Immature natural killer cell (primary cell): ENCODE results near the gene DGKD. TPM values are rescaled to one million over a fixed set of nuclear protein-coding genes. Genes with fewer than 3 reads are reported as not detected.

Source experiments
- DNase-seq, 3 donors: peaks; one replicate each; pipeline ENCODE4 v3.0.0; 2022; ENCODE audit warnings: mixed read lengths in 1 of 3
- H3K27ac Mint-ChIP-seq, 6 donors: one replicate each; pipeline ENCODE4 v1.8.0; 2020; ENCODE audit warnings: mixed read lengths in 6 of 6, mild to moderate bottlenecking in 5 of 6, inconsistent platforms in 4 of 6, moderate library complexity in 3 of 6
- H3K27me3 Mint-ChIP-seq, 3 donors: one replicate each; pipeline ENCODE4 v1.8.0; 2020 to 2021; ENCODE audit warnings: low read depth in 3 of 3, mild to moderate bottlenecking in 3 of 3, mixed read lengths in 3 of 3, moderate library complexity in 3 of 3, inconsistent platforms in 1 of 3
- H3K36me3 Mint-ChIP-seq, 3 donors: one replicate each; pipeline ENCODE4 v1.8.0; 2020; ENCODE audit warnings: mixed read lengths in 3 of 3, inconsistent platforms in 2 of 3, mild to moderate bottlenecking in 2 of 3
- H3K4me1 Mint-ChIP-seq, 2 donors: one replicate each; pipeline ENCODE4 v1.8.0; 2020; ENCODE audit warnings: inconsistent platforms in 2 of 2, mild to moderate bottlenecking in 2 of 2, mixed read lengths in 2 of 2, moderate library complexity in 1 of 2
- H3K4me3 Mint-ChIP-seq, 5 donors: one replicate each; pipeline ENCODE4 v1.8.0; 2020; ENCODE audit warnings: mild to moderate bottlenecking in 5 of 5, mixed read lengths in 5 of 5, inconsistent platforms in 3 of 5, moderate library complexity in 3 of 5
- H3K9me3 Mint-ChIP-seq, 6 donors: one replicate each; pipeline ENCODE4 v1.8.0; 2020; ENCODE audit warnings: mild to moderate bottlenecking in 6 of 6, mixed read lengths in 6 of 6, inconsistent platforms in 4 of 6, moderate library complexity in 3 of 6
- polyA plus RNA-seq, 3 donors: library from polyadenylated mRNA; unstranded; fragments of 300-500 nt; fragmentation: Illumina TruSeq; gene quantifications; one replicate each; pipeline ENCODE4 v1.2.3, GENCODE V29; 2021

The DGKD gene
- polyA plus RNA-seq, 3 donors from 2014 or later = 15.9 to 60.6 (median 21.3) TPM

GRCh38 chr2:233404222-233404621 is 49.9 kb downstream of the DGKD start:
- Mint-ChIP-seq H3K4me1 (peaks cover 64 to 77% of the 10 kb centered on the region in 2 donors), H3K36me3 (peaks cover 20 to 41% (median 24%) of the 10 kb centered on the region in 3 donors), H3K9me3 (no peaks in the 10 kb centered on the region), H3K4me3 (no peak overlapping the region), H3K27me3 (peaks cover 0 to 5% (median 4%) of the 10 kb centered on the region in 3 donors), H3K27ac (peak overlapping the region in 5 of 6 donors; percentile 11 to 88 (median 32))
- peak in 2 of 3 donors; percentile 46 to 51 for DNase-seq

- H3K27ac Mint-ChIP-seq = peak overlapping the region in 5 of 6 donors; percentile 14 to 80 (median 51)
- no peak overlapping the region for H3K4me3 Mint-ChIP-seq
- peaks cover 20 to 33% (median 24%) of the 10 kb centered on the region in 3 donors for H3K36me3 Mint-ChIP-seq
Measured at GRCh38 chr2:233406865-233407264, 52.6 kb downstream of the DGKD start.

GRCh38 chr2:233407771-233408181 is 53.5 kb downstream of the DGKD start:
- no peak overlapping the region for H3K4me3 Mint-ChIP-seq
- no peak for DNase-seq
- H3K36me3 Mint-ChIP-seq = peaks cover 18 to 38% (median 29%) of the 10 kb centered on the region in 3 donors
- peaks cover 4 to 7% (median 4%) of the 10 kb centered on the region in 3 donors for H3K27me3 Mint-ChIP-seq
- no peak overlapping the region for H3K27ac Mint-ChIP-seq
- no peaks in the 10 kb centered on the region for H3K9me3 Mint-ChIP-seq
- H3K4me1 Mint-ChIP-seq = peaks cover 62 to 81% of the 10 kb centered on the region in 2 donors

More at GRCh38 chr2:233406865-233407264, 52.6 kb downstream of the DGKD start:
- peaks cover 4 to 7% (median 4%) of the 10 kb centered on the region in 3 donors for H3K27me3 Mint-ChIP-seq
- no peak for DNase-seq
- H3K9me3 Mint-ChIP-seq = no peaks in the 10 kb centered on the region
- peaks cover 68 to 80% of the 10 kb centered on the region in 2 donors for H3K4me1 Mint-ChIP-seq

GRCh38 chr2:233408366-233409285 is 54.3 kb downstream of the DGKD start:
- Mint-ChIP-seq H3K4me3 (peak overlapping the region; percentile 64 to 79 (median 68)), H3K4me1 (peaks cover 67 to 86% of the 10 kb centered on the region in 2 donors)
- peak in 1 of 3 donors; percentile 19 for DNase-seq

GRCh38 chr2:233409286-233409991 is 55.1 kb downstream of the DGKD start:
- Mint-ChIP-seq H3K27me3 (peaks cover 4 to 7% (median 4%) of the 10 kb centered on the region in 3 donors), H3K4me3 (peak overlapping the region; percentile 64 to 79 (median 68)), H3K4me1 (peaks cover 70 to 88% of the 10 kb centered on the region in 2 donors), H3K36me3 (peaks cover 13 to 39% (median 25%) of the 10 kb centered on the region in 3 donors), H3K9me3 (no peaks in the 10 kb centered on the region), H3K27ac (peak overlapping the region; percentile 67 to 90 (median 84))
- DNase-seq = peak; percentile 62 to 71 (median 67)

More at GRCh38 chr2:233408366-233409285, 54.3 kb downstream of the DGKD start:
- Mint-ChIP-seq H3K27me3 (peaks cover 4 to 7% (median 4%) of the 10 kb centered on the region in 3 donors), H3K9me3 (no peaks in the 10 kb centered on the region), H3K36me3 (peaks cover 16 to 43% (median 26%) of the 10 kb centered on the region in 3 donors), H3K27ac (peak overlapping the region; percentile 67 to 90 (median 84))

GRCh38 chr2:233410196-233410760 is 56.0 kb downstream of the DGKD start:
- Mint-ChIP-seq H3K9me3 (no peaks in the 10 kb centered on the region), H3K4me3 (peak overlapping the region; percentile 64 to 79 (median 68)), H3K4me1 (peaks cover 74 to 89% of the 10 kb centered on the region in 2 donors), H3K36me3 (peaks cover 7 to 40% (median 19%) of the 10 kb centered on the region in 3 donors), H3K27ac (peak overlapping the region; percentile 67 to 90 (median 82)), H3K27me3 (peaks cover 4 to 7% (median 4%) of the 10 kb centered on the region in 3 donors)
- no peak for DNase-seq

- peak overlapping the region in 3 of 5 donors; percentile 25 to 79 (median 68) for H3K4me3 Mint-ChIP-seq
- peaks cover 79 to 94% of the 10 kb centered on the region in 2 donors for H3K4me1 Mint-ChIP-seq
- peaks cover 4 to 10% (median 4%) of the 10 kb centered on the region in 3 donors for H3K27me3 Mint-ChIP-seq
- H3K9me3 Mint-ChIP-seq = no peaks in the 10 kb centered on the region
- H3K27ac Mint-ChIP-seq = peak overlapping the region; percentile 37 to 90 (median 82)
- peaks cover 5 to 43% (median 20%) of the 10 kb centered on the region in 3 donors for H3K36me3 Mint-ChIP-seq
- DNase-seq = no peak
Measured at GRCh38 chr2:233411162-233411561, 56.9 kb downstream of the DGKD start.

- Mint-ChIP-seq H3K9me3 (no peaks in the 10 kb centered on the region), H3K27me3 (peaks cover 4 to 11% (median 4%) of the 10 kb centered on the region in 3 donors), H3K36me3 (peaks cover 3 to 39% (median 11%) of the 10 kb centered on the region in 3 donors), H3K27ac (peak overlapping the region in 3 of 6 donors; percentile 45 to 72 (median 49)), H3K4me3 (no peak overlapping the region), H3K4me1 (peaks cover 80 to 93% of the 10 kb centered on the region in 2 donors)
- no peak for DNase-seq
Measured at GRCh38 chr2:233412405-233412804, 58.1 kb downstream of the DGKD start.

- Mint-ChIP-seq H3K36me3 (peaks cover 3 to 39% (median 11%) of the 10 kb centered on the region in 3 donors), H3K4me3 (peak overlapping the region in 1 of 5 donors; percentile 38), H3K4me1 (peaks cover 86 to 98% of the 10 kb centered on the region in 2 donors), H3K27me3 (peaks cover 4 to 11% (median 4%) of the 10 kb centered on the region in 3 donors), H3K27ac (peak overlapping the region; percentile 53 to 84 (median 82)), H3K9me3 (no peaks in the 10 kb centered on the region)
- no peak for DNase-seq
Measured at GRCh38 chr2:233413046-233413445, 58.8 kb downstream of the DGKD start.

- H3K27me3 Mint-ChIP-seq = peaks cover 4 to 11% (median 4%) of the 10 kb centered on the region in 3 donors
- DNase-seq = peak in 1 of 3 donors; percentile 46
- peak overlapping the region in 1 of 5 donors; percentile 38 for H3K4me3 Mint-ChIP-seq
- H3K4me1 Mint-ChIP-seq = peaks cover 88 to 98% of the 10 kb centered on the region in 2 donors
- peaks cover 0 to 35% (median 11%) of the 10 kb centered on the region in 3 donors for H3K36me3 Mint-ChIP-seq
- H3K9me3 Mint-ChIP-seq = no peaks in the 10 kb centered on the region
- peak overlapping the region; percentile 53 to 84 (median 82) for H3K27ac Mint-ChIP-seq
Measured at GRCh38 chr2:233413559-233414272, 59.4 kb downstream of the DGKD start.

GRCh38 chr2:233414273-233414654 is 60.0 kb downstream of the DGKD start:
- DNase-seq = no peak
- Mint-ChIP-seq H3K4me1 (peaks cover 88 to 98% of the 10 kb centered on the region in 2 donors), H3K36me3 (peaks cover 0 to 35% (median 11%) of the 10 kb centered on the region in 3 donors), H3K9me3 (no peaks in the 10 kb centered on the region), H3K27me3 (peaks cover 4 to 9% (median 4%) of the 10 kb centered on the region in 3 donors), H3K27ac (peak overlapping the region in 5 of 6 donors; percentile 67 to 84 (median 83)), H3K4me3 (peak overlapping the region in 1 of 5 donors; percentile 54)

- Mint-ChIP-seq H3K4me1 (peaks cover 88 to 98% of the 10 kb centered on the region in 2 donors), H3K36me3 (peaks cover 0 to 35% (median 11%) of the 10 kb centered on the region in 3 donors), H3K4me3 (peak overlapping the region in 3 of 5 donors; percentile 6 to 54 (median 53)), H3K27ac (peak overlapping the region; percentile 61 to 84 (median 74)), H3K9me3 (no peaks in the 10 kb centered on the region), H3K27me3 (peaks cover 0 to 7% (median 0%) of the 10 kb centered on the region in 3 donors)
- DNase-seq = no peak
Measured at GRCh38 chr2:233414777-233415570, 60.7 kb downstream of the DGKD start.
